Measurements from ENCODE around the gene WDR38. TPM values are rescaled to one million over a fixed set of nuclear protein-coding genes. Genes with fewer than 3 reads are reported as not detected.

Gene WDR38
- not detected for total RNA-seq

- DNase-seq, result peak; percentile 88
Observed at GRCh38 chr9:124852829-124853531, at the start of gene WDR38. Gene WDR38 (plus strand): TSS chr9:124853460. CDS start chr9:124853532, 72 bp downstream.

GRCh38 chr9:124803911-124804310, 49.3 kb upstream of the WDR38 start:
- no peak for DNase-seq

GRCh38 chr9:124805186-124805585, 48.1 kb upstream of the WDR38 start:
- peak; percentile 85 for DNase-seq

GRCh38 chr9:124808246-124808956, 44.9 kb upstream of the WDR38 start:
- no peak for DNase-seq

GRCh38 chr9:124809211-124809610, 44.0 kb upstream of the WDR38 start:
- DNase-seq, result no peak

DNA sequence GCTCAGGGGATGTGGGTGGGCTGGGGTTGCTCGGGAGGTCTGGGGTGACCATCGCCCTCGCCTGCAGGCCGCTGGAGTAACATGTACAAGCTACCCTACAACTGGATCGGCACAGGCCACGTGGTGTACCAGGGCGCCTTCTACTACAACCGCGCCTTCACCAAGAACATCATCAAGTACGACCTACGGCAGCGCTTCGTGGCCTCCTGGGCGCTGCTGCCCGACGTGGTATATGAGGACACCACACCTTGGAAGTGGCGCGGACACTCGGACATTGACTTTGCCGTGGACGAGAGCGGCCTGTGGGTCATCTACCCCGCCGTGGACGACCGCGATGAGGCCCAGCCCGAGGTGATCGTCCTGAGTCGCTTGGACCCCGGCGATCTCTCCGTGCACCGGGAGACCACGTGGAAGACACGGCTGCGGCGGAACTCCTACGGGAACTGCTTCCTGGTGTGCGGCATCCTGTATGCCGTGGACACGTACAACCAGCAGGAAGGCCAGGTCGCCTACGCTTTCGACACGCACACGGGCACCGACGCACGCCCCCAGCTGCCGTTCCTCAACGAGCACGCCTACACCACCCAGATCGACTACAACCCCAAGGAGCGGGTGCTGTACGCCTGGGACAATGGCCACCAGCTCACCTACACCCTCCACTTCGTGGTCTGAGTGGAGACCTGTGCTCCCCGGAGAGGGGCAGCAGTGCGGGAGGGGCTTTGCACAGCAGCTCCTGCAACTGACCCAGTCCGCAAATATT, 43.3 kb upstream of the WDR38 start:
- no peak for DNase-seq

DNA sequence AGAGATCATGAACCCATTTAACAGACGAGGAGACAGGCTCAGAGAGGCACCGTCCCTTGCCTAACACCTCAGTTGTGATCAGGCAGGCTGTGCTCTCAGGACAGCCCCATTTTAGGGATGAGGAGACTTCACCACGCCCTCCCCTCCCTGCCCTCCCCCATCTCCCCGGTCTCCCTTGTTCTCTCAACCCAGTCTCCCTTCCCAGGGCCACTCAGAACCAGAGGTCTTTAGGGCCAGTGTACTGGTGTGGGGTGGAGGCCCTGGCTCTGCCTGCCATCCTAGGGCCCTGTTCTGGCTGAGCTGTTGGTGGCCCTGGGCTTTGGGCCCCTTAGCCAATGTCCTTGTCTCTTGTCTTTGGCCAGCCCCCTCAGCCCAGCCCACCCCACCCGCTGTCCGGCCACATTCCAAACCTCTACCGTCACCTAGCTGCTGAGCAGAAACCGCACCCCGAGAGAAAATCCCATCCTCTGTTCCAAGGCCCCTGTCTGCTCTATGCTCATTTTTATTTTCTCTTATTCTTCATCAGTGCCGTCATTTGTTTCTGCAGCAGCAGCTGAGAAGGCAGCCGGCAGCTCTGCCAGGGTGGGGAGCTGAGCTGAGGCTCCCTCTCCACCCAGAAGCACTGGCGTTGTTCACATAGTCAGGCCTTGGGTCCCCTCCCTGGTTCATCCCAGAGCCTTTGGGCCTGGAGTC, 42.5 kb upstream of the WDR38 start:
- peak; percentile 89 for DNase-seq

DNA sequence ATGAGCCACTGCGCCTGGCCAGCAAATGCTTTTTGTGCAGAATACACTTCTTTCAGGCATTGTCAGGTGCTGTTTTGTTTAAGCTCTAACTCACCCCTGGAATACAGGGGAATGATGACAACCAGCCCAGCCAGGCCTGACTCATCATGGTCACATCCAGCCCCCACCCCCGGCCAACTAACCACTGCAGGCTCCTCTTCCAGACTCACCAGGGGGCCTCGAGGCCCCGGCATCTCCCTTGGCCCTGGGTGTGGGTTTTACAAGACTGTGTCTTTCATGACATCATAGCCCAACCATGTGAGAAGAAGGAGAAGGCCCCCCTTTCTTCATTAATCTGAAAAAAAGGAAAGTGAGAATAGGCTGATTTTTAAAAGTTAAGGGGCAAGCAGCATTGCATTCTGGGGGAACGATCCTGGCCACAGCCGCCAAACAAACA, 40.8 kb upstream of the WDR38 start:
- peak; percentile 83 for DNase-seq

- DNase-seq, result no peak
Observed at GRCh38 chr9:124813041-124813440, 40.2 kb upstream of the WDR38 start.

GRCh38 chr9:124813501-124814163, 39.6 kb upstream of the WDR38 start:
- no peak for DNase-seq

GRCh38 chr9:124814164-124814535, 39.1 kb upstream of the WDR38 start:
- DNase-seq, result peak; percentile 45

GRCh38 chr9:124815601-124816000, 37.7 kb upstream of the WDR38 start:
- DNase-seq, result no peak

DNA sequence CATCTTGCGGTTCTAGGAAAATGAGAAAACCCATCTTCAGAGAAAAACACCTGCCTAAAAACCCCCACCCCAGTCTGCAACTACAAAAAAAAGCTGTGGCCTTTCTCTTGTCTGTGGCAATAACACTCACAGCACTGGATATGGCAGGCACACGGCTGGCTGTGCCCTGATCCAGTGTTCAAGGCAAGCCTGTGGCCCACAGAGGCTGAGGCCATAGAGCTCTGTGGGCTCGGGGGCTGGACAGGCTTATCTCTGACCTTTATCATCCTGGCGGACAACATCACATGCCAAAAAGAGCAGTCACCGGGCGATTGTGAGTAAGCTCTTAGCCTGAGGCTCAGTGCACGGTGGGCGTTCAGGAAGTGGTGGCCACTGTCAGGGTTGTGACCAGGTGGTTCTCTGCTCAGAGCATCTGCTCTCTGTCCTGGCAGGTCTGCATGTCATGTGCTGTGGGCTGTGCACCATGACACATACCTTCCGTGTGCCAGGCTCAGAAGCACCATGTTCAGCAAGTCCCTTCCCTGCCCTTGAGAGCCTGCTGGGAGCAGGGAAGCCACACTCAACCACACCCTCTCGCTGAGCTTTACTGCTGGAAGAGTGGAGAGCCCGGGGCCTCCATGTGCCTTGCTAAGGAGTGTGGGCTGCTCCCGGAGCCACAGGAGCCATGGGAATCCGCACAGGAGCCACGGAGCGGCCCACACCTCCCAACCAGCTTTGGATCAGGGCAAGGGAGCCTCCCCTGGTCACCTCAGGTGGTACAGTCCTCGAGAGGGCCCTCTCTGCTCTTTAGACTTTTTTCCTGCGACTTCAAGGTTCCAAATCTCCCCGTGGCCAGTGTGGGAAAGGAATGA, 34.6 kb upstream of the WDR38 start:
- no peak for DNase-seq

- peak; percentile 97 for DNase-seq
Observed at GRCh38 chr9:124820698-124821623, 32.3 kb upstream of the WDR38 start.

DNA sequence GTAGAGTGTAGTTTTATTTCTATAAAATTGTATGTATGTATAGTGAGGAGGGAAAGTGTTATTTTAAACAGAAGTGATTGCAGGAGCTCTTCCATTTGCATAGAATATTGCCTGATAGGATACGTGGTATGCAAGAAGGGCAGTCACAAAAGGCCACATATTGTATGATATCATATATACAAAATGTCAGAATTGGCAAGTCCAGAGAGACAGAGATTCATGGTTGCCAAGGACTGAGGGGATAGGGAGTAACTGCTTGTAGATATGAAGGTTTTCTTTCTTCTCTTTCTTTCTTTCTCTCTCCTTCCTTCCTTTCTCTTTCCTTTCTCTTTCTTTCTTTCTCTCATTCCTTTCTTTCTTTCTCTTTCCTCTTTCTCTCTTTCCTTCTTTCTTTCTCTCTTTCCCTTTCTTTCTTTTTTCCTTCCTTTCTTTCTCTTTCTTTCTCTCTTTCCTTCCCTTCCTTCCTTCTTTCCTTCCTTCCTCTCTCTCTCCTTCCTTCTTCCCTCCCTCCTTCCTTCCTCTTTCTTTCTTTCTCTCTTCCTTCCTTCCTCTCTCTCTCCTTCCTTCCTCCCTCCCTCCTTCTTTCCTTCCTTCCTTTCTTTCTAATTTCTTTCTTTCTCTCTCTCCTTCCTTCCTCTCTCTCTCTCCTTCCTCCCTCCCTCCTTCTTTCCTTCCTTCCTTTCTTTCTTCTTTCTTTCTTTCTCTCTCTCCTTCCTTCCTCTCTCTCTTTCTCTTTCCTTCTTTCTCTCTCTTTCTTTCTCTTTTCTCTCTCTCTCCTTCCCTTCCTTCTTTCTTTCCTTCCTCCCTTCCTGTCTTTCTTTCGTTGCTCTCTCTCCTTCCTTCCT, 24.5 kb upstream of the WDR38 start:
- no peak for DNase-seq

- no peak for DNase-seq
Observed at GRCh38 chr9:124829334-124829669, 24.0 kb upstream of the WDR38 start.

- no peak for DNase-seq
Observed at GRCh38 chr9:124830593-124830992, 22.7 kb upstream of the WDR38 start.

DNA sequence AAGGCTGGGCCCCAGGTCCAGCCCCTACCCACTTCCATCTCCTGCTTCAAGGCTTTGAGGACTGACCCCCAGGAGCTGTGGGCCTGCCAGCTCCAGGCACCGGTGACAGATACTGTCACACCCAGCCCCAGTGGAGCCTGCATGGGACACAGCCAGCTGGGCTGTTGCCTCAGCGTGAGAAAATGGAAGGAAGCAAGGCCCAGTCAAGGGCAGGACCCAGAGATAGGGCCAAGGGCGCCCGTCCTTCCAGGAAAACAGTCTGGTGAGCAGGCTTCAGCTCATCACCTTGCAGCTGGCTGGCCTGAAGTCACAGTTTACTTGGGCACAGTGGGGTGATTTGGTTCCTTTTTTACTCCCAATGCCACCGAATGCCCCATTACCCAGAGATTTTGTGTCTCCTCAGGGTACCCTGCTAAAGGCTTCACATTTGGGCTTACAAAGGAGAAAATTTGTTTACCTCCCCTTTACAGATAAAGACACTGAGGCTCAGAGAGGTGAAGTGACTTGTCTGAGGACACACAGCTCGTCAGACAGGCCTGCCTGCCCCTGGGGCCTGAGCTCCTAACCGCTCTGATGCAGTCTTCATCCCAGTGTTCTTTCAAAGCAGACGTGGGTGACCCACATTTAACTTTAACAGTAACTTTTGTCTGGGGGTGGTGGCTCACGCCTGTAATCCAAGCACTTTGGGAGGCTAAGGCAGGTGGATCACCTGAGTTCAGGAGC, 21.5 kb upstream of the WDR38 start:
- peak; percentile 65 for DNase-seq

Data from tongue (tissue), 2 donors.